GM21367 (cell line): Measurements from ENCODE around the gene IKZF1.
A peak's percentile ranks its signal among the peaks of the same experiment; 100 is the strongest.

Experiments used
- ATAC-seq: cut with Tn5 transposase; IDR thresholded peaks from one replicate; pipeline ENCODE4 v1.9.1; 2021; ENCODE audit not compliant: unreplicated experiment

Gene IKZF1

DNA sequence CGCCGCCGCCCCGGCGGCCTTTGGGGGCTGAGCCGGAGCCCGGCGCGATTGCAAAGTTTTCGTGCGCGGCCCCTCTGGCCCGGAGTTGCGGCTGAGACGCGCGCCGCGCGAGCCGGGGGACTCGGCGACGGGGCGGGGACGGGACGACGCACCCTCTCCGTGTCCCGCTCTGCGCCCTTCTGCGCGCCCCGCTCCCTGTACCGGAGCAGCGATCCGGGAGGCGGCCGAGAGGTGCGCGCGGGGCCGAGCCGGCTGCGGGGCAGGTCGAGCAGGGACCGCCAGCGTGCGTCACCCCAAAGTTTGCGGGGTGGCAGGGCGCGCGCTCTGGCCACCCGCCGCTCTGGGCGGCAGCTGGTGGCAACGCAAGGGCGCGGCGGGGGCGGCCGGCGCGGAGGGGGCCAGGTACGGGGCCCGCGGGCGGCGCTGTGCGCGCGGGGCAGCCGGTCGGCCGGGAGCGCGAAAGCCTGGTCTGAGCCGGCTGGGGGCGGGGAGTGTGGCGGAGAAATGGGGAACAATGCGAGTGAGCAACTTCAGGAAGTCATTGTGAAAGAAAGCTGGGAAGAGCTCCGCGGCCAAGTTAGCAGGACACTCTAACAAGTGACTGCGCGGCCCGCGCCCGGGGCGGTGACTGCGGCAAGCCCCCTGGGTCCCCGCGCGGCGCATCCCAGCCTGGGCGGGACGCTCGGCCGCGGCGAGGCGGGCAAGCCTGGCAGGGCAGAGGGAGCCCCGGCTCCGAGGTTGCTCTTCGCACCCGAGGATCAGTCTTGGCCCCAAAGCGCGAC, at the start of gene IKZF1:
TSS of gene IKZF1 (plus strand) at position 588 of the 782 bp plus-strand sequence. CDS start 14,346 bp downstream, outside the sequence.
- peak; percentile 27 for ATAC-seq

DNA sequence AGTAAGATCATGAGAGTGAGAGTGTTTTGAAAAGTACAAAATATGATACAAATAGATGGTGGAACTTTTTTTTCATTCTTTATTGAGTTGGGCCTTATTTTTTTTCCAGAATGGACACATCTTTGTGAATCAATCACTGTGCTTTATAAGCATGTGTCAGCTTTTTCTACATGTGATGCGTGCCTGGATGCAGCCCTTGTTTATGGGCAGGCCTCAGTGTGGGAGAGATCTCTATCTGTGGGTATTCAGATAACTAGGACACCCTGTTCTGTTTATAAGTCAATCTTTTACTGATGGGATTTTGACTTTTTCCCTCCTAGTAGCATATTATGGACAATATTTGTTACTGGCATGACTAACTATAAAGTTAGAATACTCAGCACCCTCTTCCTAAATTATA, 42.9 kb upstream of the IKZF1 start:
- ATAC-seq, result no peak

DNA sequence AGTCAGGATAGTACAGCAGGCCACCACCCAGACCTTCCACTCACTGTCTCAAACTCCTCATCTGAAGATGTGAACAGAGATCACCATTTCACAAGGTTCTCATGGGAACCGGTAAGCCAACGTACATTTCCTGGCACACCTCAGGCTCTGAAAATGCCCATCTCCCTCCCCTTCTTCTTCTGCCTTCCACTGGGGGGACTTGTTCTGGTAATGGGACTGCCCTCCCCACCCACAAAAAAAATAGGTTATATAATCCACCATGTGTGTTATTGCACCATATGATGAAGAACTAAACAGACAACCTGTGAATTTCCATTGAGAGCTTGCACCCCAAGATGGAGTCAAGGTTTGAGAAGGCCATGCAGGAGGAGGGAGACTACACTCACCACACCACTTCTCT, 42.1 kb upstream of the IKZF1 start:
- ATAC-seq, result no peak

DNA sequence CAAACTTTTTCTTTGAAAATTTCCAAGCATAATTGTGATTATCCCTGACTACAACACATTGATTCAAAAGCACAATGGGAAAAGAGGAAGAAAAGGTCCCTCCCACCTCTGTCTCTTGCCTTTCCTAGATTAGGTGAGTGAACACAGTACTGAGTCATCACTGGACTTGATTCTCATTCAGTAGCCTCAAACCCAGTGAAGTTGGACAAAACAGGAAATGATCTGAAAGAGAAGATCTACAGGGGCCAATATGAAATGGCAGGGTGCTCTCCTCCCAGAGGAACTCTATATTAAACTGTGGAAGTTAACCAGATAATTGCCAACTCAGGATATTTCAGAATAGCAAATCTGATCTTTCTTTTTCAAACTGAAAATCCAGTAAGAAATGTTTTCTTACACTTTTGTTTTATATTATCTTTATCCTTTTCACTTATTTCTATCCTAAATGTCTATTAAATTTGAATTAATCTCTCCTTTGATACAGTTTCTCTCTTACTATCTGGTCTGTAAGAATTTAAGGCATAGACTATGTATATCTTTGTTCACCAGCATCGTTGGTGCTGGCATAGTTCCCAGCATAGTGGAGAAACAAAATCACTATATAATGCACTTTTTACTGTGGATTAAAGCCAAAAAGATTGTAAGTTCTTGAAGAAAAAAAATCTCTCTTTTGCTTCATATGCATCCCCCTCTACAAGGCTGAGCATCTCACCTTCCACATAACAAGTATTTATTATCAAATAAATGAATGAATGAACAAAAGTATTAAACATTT, 41.4 kb upstream of the IKZF1 start:
- peak; percentile 63 for ATAC-seq

DNA sequence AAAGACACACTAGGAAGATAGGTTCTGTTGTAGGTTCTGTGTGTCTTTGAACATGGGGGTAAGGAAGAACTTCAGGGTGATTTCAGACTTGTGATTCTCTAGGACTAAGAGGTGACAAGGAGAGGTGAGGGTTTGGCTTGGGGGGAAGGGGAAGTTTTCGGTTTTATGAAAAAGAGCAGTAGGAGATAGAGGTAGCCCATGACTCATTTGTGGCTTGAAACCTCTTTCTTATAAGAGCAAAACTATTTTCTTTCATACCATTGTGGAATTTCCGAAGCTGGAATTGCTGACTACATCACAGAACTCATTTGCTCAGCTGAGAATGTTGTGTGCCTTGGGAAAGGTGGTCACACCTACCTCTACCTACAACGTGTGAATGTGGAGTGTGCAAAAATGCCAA, 39.6 kb upstream of the IKZF1 start:
- no peak for ATAC-seq

DNA sequence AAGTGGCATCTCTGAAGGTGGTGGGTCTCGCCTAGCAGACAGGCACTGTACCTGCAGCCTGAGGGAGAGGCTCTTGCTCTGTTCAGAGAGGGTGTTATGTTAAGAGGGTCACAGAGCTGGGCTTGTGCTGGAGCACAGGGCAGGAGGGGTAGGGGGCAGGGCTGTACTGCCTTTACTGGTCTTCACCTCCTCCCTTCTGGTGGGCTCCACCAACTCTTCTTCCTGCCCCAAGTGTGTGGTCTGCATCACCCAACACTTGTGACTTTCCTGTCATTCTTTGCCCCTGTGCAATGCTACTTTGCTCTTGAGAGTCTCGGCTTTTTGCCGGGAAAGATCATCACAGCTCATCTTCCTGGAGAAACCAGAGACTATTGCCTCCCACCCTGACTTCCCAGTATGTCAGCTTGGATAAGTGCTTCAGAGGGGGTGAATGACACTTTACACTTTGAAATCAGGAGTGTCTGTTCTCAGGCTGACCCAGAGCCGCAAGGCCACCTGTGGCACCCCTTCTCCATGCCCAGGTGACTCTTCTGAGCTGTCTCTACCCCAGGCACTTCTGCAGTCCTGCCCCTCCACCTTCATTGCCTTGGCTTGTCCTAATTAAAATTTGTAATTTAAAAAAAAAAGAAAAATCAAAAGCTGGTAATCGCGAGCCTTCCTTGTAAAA, 38.4 kb upstream of the IKZF1 start:
- no peak for ATAC-seq

DNA sequence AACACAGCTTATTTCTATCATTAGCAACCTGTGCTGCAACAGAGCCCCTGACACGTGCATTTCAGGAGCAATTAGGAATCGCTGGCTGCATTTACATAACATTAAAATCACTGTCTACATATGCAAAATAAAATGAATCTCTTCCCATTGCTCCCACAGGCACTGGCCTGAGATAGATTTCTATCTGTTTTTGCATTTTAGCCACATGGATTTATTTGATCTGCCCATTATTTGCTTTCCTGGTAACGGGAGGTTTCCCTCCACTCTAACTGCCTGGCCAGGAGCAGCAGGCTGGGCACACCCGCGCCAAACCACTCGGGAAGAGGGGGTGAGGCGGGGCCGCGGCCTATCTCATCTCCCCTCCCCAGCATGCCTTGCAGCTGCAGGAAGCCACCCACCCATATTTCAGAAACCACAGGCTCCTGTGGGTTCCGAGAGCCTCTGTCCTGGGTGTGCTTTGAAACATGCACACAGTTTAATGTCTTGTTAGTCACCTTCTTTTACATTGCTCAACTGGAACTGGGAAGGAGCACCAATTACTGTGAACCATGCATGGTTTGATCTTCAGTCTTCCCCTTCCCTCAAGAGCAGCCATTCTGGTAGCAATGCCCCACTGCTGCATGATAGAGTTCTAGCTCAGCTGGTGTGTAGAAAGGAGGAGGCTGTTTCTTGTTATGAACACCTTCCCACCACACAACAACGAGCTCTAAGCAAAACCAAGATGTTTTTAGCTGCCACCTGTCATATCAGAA, 37.7 kb upstream of the IKZF1 start:
- peak; percentile 36 for ATAC-seq

DNA sequence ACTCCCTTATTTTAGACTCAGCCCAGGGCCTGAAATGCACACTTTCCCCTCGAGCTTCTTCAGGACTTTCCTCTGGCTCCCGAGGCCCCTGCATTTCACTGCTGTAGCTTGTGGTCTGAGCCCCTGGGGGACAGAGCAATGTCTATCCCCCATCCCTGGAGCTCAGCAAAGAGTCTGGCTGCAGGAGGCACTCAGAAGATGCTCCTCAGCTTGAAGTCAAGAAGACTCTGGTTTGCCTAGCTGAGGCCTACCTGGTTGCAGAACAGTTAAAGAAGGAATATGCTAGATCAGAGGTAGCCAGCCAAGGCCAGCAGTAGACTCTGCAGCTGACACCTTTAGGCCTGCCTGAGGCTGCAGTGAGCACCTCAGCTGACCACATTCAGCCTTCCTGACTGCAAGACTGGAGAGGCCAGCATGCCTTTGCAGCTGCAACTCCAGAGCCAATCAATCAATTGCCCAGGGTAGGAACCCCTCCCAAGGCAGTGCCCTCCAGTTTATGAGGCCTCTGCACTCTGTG, 36.9 kb upstream of the IKZF1 start:
- ATAC-seq, result no peak

DNA sequence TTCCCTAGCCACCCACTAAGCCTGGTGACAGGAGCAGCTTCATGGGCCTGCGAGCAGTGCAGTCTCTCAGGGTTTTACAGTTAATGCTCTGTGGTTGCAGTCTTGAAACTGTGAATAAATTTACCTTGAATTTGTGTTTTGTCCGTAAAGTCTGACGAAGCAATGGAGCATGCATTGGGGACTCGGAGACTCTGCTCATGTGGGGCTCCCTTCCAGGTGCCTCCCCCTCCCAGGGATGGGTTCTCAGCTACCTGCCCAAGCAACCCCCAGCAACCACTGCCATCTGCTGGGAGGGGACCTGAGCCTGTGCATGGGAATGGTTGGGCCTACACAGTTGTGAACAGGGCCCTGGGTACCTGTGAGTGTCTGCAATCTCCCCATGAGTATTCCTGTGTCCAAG, 36.3 kb upstream of the IKZF1 start:
- ATAC-seq, result no peak

DNA sequence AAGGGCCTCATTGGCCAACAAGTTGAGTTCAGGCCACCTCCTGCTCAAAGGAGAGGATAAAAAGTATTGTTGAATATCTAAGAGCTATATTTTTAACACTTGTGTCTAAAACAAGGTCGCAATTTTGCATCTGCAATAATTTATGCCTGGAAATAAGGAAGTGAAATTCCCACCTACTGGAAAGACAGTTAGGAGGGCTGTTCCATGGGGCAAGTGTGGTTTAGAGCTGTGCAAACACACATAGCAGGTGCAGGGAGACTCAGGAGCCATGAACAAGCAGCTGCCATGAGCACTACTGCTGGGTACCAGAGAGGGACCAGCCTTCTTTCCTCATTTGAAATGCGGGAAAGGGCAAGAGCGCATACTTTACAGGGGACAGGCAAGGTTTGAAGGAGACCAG, 35.5 kb upstream of the IKZF1 start:
- ATAC-seq, result no peak

DNA sequence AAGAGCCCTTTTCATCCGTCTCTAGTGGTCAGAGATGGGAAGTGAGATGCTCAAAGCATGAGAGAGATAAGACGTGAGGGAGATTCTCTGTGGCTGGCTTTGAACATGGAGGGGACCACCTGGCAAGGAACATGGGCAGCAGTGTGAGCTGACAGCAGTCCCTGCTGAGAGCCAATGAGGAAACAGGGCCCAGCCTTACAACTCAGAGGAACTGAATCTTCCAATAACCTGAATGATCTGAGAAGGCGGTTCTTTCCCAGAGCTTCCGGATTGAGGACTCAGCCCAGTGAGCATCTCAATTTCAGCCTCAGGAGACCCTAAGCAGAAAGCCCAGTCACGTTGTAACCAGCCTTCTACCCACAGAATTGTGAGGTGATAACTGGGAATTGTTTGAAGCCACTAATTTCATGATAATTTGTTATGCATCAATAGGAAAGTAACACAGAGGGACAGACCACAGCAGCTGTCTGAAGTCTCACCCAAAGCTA, 33.9 kb upstream of the IKZF1 start:
- ATAC-seq, result peak; percentile 27

DNA sequence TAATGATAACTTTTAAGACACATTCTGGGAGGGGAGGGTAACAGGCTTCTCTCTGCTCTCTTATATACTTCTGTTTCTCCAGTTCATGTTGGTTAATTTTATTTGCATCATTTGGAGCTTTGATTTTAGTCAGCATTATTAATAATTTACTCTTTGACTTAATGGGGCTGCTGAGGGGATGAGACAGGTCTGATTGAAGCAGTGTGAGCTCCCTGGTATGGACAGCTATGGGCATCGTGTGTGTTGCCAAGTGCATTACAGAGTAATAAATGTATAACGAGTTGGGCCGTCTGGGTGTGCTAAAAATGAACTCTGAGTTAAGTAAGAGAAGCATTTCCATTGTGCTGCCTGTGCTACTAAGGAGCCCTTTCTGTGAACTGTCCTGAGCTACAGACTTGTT, 31.7 kb upstream of the IKZF1 start:
- no peak for ATAC-seq

DNA sequence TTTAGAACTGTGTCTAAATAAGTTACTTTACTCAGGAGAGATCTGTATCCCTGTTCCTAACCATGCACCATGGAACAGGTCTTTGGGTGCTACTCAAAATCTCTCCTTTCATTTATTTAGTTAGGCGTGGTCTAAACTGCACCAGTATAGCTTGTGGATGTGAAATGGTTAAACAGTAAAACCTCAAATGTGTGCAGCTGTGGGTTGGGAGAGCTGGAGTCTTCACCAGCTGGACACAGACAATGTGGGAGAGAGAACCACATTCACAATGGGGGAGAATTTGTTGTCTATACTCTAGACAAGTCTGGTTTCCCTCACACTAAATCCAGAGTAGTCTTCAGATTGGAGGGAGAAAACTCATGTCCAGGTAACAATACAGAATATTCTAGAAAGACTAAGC, 31.2 kb upstream of the IKZF1 start:
- ATAC-seq, result no peak

DNA sequence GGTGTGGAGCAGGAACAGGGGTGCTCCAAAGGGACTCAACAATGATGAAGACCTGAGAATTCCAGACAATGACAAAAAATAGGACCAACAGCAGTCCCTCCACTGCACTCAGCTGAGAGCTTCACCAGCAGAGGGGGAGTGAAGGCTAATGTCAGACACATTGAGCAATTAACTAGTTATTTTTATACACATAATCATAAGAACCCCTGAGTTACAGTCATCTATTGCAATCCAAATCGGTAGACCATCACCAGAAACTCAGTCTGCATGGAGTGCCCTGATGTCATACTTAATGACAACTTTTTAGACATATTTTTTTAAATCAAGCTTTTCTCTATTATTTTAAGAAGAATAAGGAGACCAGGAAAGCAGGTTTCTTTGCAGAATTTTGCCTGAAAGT, 30.6 kb upstream of the IKZF1 start:
- no peak for ATAC-seq

DNA sequence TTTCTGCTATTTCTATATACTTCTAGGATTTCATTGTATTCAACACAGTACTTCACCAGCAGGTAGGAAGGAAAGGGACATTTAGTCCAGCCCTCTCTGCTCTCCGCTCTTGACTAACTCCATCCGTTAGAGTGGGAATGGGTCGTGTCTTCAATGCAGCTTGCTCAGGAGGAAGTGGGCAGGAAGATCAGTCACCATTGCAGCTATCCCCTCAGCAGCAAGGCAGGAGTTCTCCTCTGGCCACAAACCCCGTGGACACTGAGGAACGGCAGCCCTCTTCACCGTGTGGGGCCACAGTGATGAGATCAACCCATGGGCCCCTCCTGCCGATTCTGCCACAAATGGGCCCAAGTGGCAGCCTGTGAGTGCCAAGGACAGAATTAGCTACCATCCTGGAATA, 30.2 kb upstream of the IKZF1 start:
- ATAC-seq, result no peak

DNA sequence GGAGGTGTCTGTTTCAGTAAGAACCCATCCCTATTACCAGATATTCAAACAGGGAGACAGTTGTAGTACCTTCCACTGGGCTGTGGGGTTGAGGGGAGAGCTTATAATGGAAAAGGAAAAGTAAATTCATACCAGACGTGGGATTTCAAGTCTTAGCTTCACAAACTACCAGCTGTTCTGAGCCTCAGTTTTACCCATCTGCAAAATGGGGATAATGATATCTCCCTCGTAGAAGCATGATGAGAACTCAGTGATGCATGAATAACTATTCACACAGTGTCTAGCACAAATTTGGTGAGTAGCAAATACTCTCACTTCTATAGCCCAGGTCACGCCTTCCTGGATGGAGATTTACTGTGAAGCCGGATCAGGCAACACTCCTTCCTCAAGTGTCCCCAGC, 29.1 kb upstream of the IKZF1 start:
- ATAC-seq, result no peak

DNA sequence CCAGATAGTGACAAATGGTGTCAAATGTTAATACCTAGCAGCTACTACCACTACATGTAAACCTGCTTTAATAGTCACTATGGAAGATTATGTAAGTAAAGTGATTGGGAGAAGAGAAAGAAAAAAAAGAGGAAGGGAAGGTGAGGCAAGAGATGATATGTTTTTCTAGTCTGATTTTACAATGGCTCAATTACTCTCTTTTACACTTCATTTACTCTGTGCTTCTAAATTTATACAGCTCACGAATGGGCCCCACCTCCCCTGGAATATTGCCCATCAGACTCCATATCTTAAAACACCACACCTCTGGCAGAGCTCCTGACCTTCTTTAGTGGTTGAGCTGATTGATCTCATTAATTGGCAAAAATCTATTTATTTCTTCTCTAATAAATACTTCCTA, 28.0 kb upstream of the IKZF1 start:
- ATAC-seq, result no peak

DNA sequence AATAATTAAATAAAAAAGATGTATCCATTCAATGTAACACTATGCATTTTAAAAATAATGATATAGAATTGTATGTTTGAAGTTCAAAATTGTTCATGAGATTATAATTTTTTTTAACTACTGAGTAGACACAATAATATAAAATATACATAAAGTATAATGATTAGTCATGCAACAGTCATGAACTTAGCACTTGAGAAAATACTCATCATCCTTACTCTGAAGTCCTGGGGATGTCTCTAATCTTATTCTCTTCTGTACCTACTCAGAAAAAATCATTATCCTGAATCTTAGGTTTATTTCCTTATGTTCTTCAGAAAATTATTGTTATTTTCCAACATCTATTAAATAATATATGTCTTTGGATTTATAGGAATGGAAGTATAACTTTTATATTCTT, 26.4 kb upstream of the IKZF1 start:
- no peak for ATAC-seq

DNA sequence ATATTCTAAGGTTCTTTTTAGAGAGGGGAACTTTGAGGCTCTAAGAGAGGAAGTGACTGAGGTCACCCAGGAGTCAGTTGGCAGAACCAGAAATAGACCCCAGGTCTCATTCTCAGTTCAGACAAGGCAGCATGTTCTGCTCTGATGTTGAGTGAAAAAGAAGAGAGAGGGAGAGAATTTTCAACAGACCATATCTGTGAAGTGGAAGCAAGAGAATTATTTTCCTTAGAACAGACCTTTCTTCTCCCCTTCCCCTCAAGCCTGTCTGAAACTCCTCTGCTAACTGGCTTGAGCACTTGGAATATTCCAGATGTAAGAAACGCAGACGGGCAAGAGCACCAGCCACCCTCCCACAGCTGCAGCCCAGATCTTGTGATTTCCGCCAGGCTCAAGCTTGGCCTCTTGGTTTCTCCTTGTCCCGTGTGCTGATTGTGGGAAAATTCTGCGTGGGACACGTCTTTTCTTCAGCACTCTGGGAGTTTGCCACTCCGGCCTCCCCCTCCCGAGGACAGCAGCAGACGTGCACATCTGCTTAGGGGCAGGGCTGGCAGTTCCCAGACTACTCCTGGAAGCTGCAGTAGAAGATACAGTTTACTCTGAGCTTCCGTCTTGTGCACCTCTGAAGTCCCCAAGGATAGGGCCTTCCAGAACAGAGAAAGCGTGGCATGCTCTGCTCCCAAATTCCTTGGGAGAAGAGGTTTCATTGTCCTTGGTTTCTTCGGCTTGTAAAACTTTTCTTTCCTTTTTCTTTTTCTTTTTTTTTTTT, 22.7 kb upstream of the IKZF1 start:
- ATAC-seq, result peak; percentile 93
